Thymus (tissue), 14 donors: ENCODE results near the gene COQ4. TPM values are rescaled to one million over a fixed set of nuclear protein-coding genes. Genes with fewer than 3 reads are reported as not detected.
A peak's percentile ranks its signal among the peaks of the same experiment; 100 is the strongest.
"Not testable (repeated sequence)": the region's sequence is repeated elsewhere in the genome, so short reads cannot be mapped to it uniquely, and the experiment has no call there.

ENCODE experiments used
- DNase-seq, 9 donors: peaks; one replicate each; pipeline ENCODE4 v3.0.0-alpha.2; 2013; ENCODE audit warnings: low spot score in 9 of 9, low read depth in 6 of 9, missing footprints in 1 of 9
- H3K27ac ChIP-seq, 2 donors: one replicate each; pipeline ENCODE4 v1.5.1; 2013; ENCODE audit warnings: control low read depth in 1 of 2, low read depth in 1 of 2, low read length in 1 of 2, mild to moderate bottlenecking in 1 of 2, moderate library complexity in 1 of 2
- H3K27me3 ChIP-seq, 2 donors: one replicate each; pipeline ENCODE4 v1.5.1; 2013; ENCODE audit warnings: low read length in 1 of 2; ENCODE audit not compliant: control insufficient read depth in 2 of 2, insufficient read depth in 1 of 2
- H3K36me3 ChIP-seq, 2 donors: one replicate each; pipeline ENCODE4 v1.5.1; 2013; ENCODE audit warnings: low read length in 1 of 2, mild to moderate bottlenecking in 1 of 2, moderate library complexity in 1 of 2; ENCODE audit not compliant: control insufficient read depth in 2 of 2, insufficient read depth in 2 of 2
- H3K4me1 ChIP-seq, 2 donors: one replicate each; pipeline ENCODE4 v1.5.1; 2013; ENCODE audit warnings: low read length in 2 of 2; ENCODE audit not compliant: control insufficient read depth in 2 of 2, insufficient read depth in 2 of 2
- H3K4me3 ChIP-seq, 2 donors: one replicate each; pipeline ENCODE4 v1.5.1; 2013; ENCODE audit warnings: low read length in 2 of 2, control low read depth in 1 of 2, mild to moderate bottlenecking in 1 of 2
- H3K9me3 ChIP-seq, 2 donors: one replicate each; pipeline ENCODE4 v1.5.1; 2013; ENCODE audit warnings: low read length in 1 of 2, mild to moderate bottlenecking in 1 of 2; ENCODE audit not compliant: control insufficient read depth in 2 of 2, insufficient read depth in 1 of 2
- WGBS: extraction: QIAGEN DNeasy Blood & Tissue Kit; methylation state at CpG from one replicate; pipeline ENCODE4 v1.1.7; 2013; 5-methylcytosine and 5-hydroxymethylcytosine counted together
- long read RNA-seq, 10 donors: transcript quantifications; one replicate each; lab custom pipeline, GENCODE V29; 2026
- polyA plus RNA-seq: library from polyadenylated mRNA; stranded (reverse); fragments of 200-250 nt; gene quantifications from one replicate; pipeline ENCODE4 v1.2.3, GENCODE V29; 2013
- total RNA-seq: library from RNA; stranded (reverse); fragments of 120-200 nt; gene quantifications from one replicate; pipeline ENCODE4 v1.2.4, GENCODE V29; 2013
- donor health status: healthy.

COQ4 gene
- total RNA-seq (27.9 TPM), polyA plus RNA-seq (61.7 TPM)
- long read RNA-seq, donor 1: 0 reads
- long read RNA-seq, donor 2: 0 reads
- long read RNA-seq, donor 3, transcript COQ4-201 (7 exons, 1,548 nt): major isoform, 6 of 41 reads
- long read RNA-seq, donor 3, partial matches to known transcripts: 20 of 41 reads
- long read RNA-seq, donor 3, other reads (novel, unspliced or antisense): 7 of 41 reads
- long read RNA-seq, donor 4, partial matches to known transcripts: 0 of 7 reads
- long read RNA-seq, donor 4, other reads (novel, unspliced or antisense): 0 of 7 reads
- long read RNA-seq, donor 5, transcript COQ4-201 (7 exons, 1,548 nt): major isoform, 8 of 25 reads
- long read RNA-seq, donor 5, partial matches to known transcripts: 0 of 25 reads
- long read RNA-seq, donor 5, other reads (novel, unspliced or antisense): 8 of 25 reads
- long read RNA-seq, donor 6, transcript COQ4-201 (7 exons, 1,548 nt): major isoform, 11 of 18 reads
- long read RNA-seq, donor 6, partial matches to known transcripts: 0 of 18 reads
- long read RNA-seq, donor 6, other reads (novel, unspliced or antisense): 0 of 18 reads
- long read RNA-seq, donor 7, transcript COQ4-205 (2 exons, 956 nt): minor isoform, 6 of 23 reads
- long read RNA-seq, donor 7, transcript COQ4-201 (7 exons, 1,548 nt): major isoform, 8 of 23 reads
- long read RNA-seq, donor 7, partial matches to known transcripts: 0 of 23 reads
- long read RNA-seq, donor 7, other reads (novel, unspliced or antisense): 5 of 23 reads
- long read RNA-seq, donor 8, transcript COQ4-201 (7 exons, 1,548 nt): major isoform, 6 of 9 reads
- long read RNA-seq, donor 8, partial matches to known transcripts: 0 of 9 reads
- long read RNA-seq, donor 8, other reads (novel, unspliced or antisense): 0 of 9 reads
- long read RNA-seq, donor 9, partial matches to known transcripts: 19 of 24 reads
- long read RNA-seq, donor 9, other reads (novel, unspliced or antisense): 0 of 24 reads
- long read RNA-seq, donor 10, transcript COQ4-201 (7 exons, 1,548 nt): major isoform, 9 of 21 reads
- long read RNA-seq, donor 10, partial matches to known transcripts: 5 of 21 reads
- long read RNA-seq, donor 10, other reads (novel, unspliced or antisense): 0 of 21 reads

DNA sequence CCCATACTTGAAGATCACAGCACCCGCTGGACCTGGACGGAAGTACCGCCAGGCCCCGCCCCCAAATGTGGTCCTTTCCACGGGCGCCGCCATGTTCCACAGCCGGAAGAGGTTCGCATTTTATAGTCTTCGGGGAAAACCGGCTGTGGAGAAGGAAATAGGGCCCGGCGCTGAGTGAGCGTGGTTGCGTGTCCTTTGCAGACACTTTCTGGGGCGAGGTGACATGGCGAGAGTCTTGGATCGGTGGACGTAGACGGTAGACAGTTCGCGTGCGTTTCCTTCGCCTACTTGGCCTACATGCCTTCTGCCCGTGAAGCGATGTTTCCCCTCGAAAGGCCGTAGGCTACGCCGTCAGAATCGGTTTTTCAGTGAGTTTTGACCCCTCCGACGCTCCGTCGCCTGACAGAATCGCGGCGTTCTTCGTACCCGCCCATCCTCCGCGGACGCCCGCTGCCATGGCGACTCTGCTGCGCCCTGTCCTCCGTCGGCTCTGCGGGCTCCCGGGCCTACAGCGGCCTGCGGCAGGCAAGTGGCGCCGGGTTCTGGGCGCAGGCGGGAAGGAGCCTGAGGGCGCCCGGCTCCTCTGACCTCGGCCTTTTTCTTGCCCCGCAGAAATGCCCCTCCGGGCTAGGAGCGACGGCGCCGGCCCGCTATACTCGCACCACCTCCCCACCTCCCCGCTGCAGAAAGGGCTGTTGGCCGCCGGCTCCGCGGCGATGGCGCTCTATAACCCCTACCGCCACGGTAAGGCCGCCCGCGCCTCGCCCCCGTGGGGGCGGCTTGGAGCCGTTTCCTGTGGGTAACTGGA lies at the start of gene COQ4, which contains the start of gene TRUB2:
COQ4 (plus strand) TSS at position 436 of the 808 bp plus-strand sequence; CDS start at position 456, 20 bp downstream.
TRUB2 (minus strand) TSS at position 44 of the 808 bp plus-strand sequence; CDS start at position 5, 39 bp downstream.
- Histone ChIP-seq H3K4me3 (peak within 1 kb of the TSS; percentile 69 to 70), H3K27me3 (no peaks in the 10 kb centered on the region), H3K36me3 (peaks cover 12 to 14% of the 10 kb centered on the region in 2 donors), H3K4me1 (peaks cover 13 to 14% of the 10 kb centered on the region in 2 donors), H3K27ac (peak within 1 kb of the TSS; percentile 96 to 97), H3K9me3 (peaks cover 0 to 4% of the 10 kb centered on the region in 2 donors)
- under 1% methylated on average over 83 of the region's 83 CpGs for WGBS
- DNase-seq: peak; percentile 91 to 98 (median 93)

GRCh38 chr9:128274245-128274644 lies 48.4 kb upstream of the COQ4 start:
- WGBS: 92% methylated on average over 8 of the region's 8 CpGs
- H3K4me1 ChIP-seq: peaks cover 15 to 29% of the 10 kb centered on the region in 2 donors
- DNase-seq: no peak
- H3K9me3 ChIP-seq: no peaks in the 10 kb centered on the region
- H3K27me3 ChIP-seq: no peaks in the 10 kb centered on the region
- peaks cover 18 to 26% of the 10 kb centered on the region in 2 donors for H3K36me3 ChIP-seq
- H3K27ac ChIP-seq: no peak overlapping the region
- no peak overlapping the region for H3K4me3 ChIP-seq

DNA sequence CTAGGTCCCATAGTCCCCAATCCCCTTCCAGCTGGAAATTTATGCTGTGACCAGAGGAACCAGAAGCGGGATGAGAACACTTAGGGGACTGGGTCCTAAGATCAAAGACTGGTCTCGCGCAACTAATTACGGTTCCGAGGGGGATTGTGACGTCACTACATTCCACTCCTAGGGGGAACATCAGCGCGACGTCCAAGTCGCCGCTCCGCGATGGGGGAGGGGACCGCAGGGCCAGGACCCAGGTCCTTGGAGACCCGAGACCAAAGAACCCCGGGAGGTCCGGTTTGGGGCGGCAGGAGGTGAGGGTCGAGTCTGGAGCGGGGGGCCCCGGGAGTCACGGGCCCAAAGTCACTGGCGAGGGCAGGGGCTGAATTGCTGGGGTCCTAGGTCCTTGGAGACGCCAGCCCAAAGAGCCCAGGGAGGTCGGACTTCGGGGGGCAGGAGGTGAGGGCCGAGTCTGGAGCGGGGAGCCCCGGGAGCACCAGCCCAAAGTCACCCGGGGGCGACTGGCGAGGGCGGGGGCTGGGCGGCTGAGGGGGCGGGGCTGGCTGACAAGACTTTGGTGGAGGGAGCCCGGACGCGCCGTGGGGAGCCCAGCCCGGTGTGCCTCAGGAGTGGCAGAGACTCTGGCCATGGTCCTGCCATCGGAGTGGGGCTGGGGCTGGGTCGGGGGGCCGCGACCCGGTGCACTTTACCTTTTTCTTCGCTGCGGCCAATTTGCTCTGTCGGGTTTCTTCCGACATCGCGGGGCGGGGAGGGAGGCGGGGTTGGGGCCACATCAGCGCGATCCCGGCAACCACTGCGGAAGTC lies 47.2 kb upstream of the COQ4 start, which contains the start of gene GOLGA2:
GOLGA2 (minus strand) TSS at position 810 of the 810 bp plus-strand sequence; CDS start at position 779, 31 bp downstream.
- Histone ChIP-seq H3K9me3 (no peaks in the 10 kb centered on the region), H3K27me3 (no peaks in the 10 kb centered on the region), H3K4me3 (peak within 1 kb of the TSS; percentile 90 to 91), H3K27ac (peak within 1 kb of the TSS; percentile 73 to 85), H3K4me1 (peaks cover 15 to 40% of the 10 kb centered on the region in 2 donors), H3K36me3 (peaks cover 17 to 22% of the 10 kb centered on the region in 2 donors)
- peak in 2 of 9 donors; percentile 31 to 33 for DNase-seq
- WGBS: 1% methylated on average over 57 of the region's 57 CpGs

- Histone ChIP-seq H3K4me1 (peaks cover 15 to 43% of the 10 kb centered on the region in 2 donors), H3K36me3 (peaks cover 16 to 18% of the 10 kb centered on the region in 2 donors), H3K27ac (peak within 1 kb of the TSS; percentile 73 to 85), H3K27me3 (no peaks in the 10 kb centered on the region), H3K9me3 (no peaks in the 10 kb centered on the region), H3K4me3 (peak within 1 kb of the TSS; percentile 90 to 91)
- DNase-seq: peak; percentile 100
- WGBS: under 1% methylated on average over 38 of the region's 38 CpGs
Observed at GRCh38 chr9:128276008-128276573, 46.5 kb upstream of the COQ4 start, which contains the start of gene SWI5. Gene SWI5 (plus strand): TSS chr9:128276276.

GRCh38 chr9:128276574-128277270 lies 45.9 kb upstream of the COQ4 start:
- Histone ChIP-seq H3K27me3 (no peaks in the 10 kb centered on the region), H3K27ac (peak overlapping the region; percentile 33 to 85), H3K4me3 (peak overlapping the region; percentile 76 to 91), H3K9me3 (no peaks in the 10 kb centered on the region), H3K36me3 (peaks cover 10 to 12% of the 10 kb centered on the region in 2 donors), H3K4me1 (peaks cover 15 to 43% of the 10 kb centered on the region in 2 donors)
- no peak for DNase-seq
- WGBS: 29% methylated on average over 23 of the region's 23 CpGs

GRCh38 chr9:128279088-128280073 lies 43.3 kb upstream of the COQ4 start:
- H3K36me3 ChIP-seq, H3K4me3 ChIP-seq, H3K27ac ChIP-seq, DNase-seq, H3K9me3 ChIP-seq, H3K27me3 ChIP-seq: not testable (repeated sequence)
- peaks cover 15 to 32% of the 10 kb centered on the region in 2 donors for H3K4me1 ChIP-seq
- 89% methylated on average over 22 of the region's 22 CpGs for WGBS
